ENCODE data around the gene PWWP2B. TPM values are rescaled to one million over a fixed set of nuclear protein-coding genes. Genes with fewer than 3 reads are reported as not detected.
A peak's percentile ranks its signal among the peaks of the same experiment; 100 is the strongest.

The PWWP2B gene
- total and polyA plus RNA-seq, 2 of the 13 experiments (the other 11 are each of a cell fraction or from before 2014, with no cell fraction given) = 2.3 to 4.7 TPM

DNA sequence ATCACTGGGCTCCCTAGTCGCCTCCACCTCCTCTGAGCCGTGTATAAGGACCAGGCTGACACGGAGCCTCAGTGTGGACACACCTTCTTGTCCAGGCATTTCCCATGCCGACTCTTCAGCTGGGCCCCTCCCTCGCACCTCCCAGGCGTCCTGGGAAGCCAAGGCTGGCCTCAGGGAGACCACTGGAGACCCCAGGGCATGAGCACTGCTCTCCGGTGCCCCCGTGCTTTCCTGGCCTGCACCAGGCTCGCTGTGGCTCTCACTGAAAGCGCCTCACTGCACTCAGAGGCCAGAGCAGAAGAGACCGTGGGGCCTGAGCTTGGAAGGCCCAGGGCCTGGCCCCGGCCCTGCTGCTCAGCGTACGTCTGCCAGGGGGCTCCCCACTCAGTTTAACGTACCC, 33.6 kb upstream of the PWWP2B start:
- in situ Hi-C loops (cut with HindIII; ENCODE audit: extremely low pct_ligation_motif_present, low pct_unique_long_range_greater_than_20kb) (no loop called here), intact Hi-C loops (cut with micrococcal nuclease; ENCODE audit: unreplicated experiment) (no loop called here)
- Histone ChIP-seq H3K9ac (ENCODE audit: insufficient read depth, low read depth, low read length) (no peak overlapping the region), H2AFZ (ENCODE audit: low read length) (no peak overlapping the region), H3K27ac (ENCODE audit: extremely low read length, insufficient read depth, low read length) (no peak overlapping the region), H4K20me1 (ENCODE audit: insufficient read depth, low read length) (no peaks in the 10 kb centered on the region; the same call in 1 of the 2 replicates), H3K4me3 (replicated peaks in 1 of 3; ENCODE audit: insufficient read depth in 1 of 3, low read depth in 2 of 3, low read length in 3 of 3) (no peak overlapping the region), H3K9me3 (ENCODE audit: low read length) (no peaks in the 10 kb centered on the region), H3K36me3 (replicated peaks in 1 of 2; ENCODE audit: control insufficient read depth in 1 of 2, insufficient read depth in 2 of 2, low read length in 2 of 2) (no peaks in the 10 kb centered on the region), H3K4me1 (ENCODE audit: insufficient read depth, low read length) (no peaks in the 10 kb centered on the region), H3K4me2 (ENCODE audit: low read depth, low read length) (no peak overlapping the region), H3K27me3 (ENCODE audit: control insufficient read depth in 1 of 2, insufficient read depth in 2 of 2, low read length in 2 of 2) (no peaks in the 10 kb centered on the region), H3K79me2 (ENCODE audit: insufficient read depth, low read length) (no peaks in the 10 kb centered on the region)
- peak; percentile 41 for ATAC-seq
- ChIA-PET CTCF (ENCODE audit: low intra/inter-chr PET ratio, low total read pairs) (no interaction called here), POLR2A (no interaction called here)
- DNase-seq (ENCODE audit: low spot score) = no peak
- 57% methylated on average over 13 of the region's 15 CpGs for WGBS (ENCODE audit: low lambda C conversion rate)
- no TSS peak for BruUV-seq (replicated peaks)
- no peak for FAIRE-seq
- TF ChIP-seq, protein P1, sequence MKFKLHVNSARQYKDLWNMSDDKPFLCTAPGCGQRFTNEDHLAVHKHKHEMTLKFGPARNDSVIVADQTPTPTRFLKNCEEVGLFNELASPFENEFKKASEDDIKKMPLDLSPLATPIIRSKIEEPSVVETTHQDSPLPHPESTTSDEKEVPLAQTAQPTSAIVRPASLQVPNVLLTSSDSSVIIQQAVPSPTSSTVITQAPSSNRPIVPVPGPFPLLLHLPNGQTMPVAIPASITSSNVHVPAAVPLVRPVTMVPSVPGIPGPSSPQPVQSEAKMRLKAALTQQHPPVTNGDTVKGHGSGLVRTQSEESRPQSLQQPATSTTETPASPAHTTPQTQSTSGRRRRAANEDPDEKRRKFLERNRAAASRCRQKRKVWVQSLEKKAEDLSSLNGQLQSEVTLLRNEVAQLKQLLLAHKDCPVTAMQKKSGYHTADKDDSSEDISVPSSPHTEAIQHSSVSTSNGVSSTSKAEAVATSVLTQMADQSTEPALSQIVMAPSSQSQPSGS (CRISPR knock-in tag; IDR thresholded peaks at IDR 0.05) = no peak
- TF ChIP-seq, protein P2, sequence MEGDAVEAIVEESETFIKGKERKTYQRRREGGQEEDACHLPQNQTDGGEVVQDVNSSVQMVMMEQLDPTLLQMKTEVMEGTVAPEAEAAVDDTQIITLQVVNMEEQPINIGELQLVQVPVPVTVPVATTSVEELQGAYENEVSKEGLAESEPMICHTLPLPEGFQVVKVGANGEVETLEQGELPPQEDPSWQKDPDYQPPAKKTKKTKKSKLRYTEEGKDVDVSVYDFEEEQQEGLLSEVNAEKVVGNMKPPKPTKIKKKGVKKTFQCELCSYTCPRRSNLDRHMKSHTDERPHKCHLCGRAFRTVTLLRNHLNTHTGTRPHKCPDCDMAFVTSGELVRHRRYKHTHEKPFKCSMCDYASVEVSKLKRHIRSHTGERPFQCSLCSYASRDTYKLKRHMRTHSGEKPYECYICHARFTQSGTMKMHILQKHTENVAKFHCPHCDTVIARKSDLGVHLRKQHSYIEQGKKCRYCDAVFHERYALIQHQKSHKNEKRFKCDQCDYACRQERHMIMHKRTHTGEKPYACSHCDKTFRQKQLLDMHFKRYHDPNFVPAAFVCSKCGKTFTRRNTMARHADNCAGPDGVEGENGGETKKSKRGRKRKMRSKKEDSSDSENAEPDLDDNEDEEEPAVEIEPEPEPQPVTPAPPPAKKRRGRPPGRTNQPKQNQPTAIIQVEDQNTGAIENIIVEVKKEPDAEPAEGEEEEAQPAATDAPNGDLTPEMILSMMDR (CRISPR knock-in tag; IDR thresholded peaks at IDR 0.05) = 0 out of 2 replicates have a peak, but pooled peaks have one; percentile 23
- no peak for TF ChIP-seq SKI (IDR thresholded peaks at IDR 0.05; ENCODE audit: partially characterized antibody)

DNA sequence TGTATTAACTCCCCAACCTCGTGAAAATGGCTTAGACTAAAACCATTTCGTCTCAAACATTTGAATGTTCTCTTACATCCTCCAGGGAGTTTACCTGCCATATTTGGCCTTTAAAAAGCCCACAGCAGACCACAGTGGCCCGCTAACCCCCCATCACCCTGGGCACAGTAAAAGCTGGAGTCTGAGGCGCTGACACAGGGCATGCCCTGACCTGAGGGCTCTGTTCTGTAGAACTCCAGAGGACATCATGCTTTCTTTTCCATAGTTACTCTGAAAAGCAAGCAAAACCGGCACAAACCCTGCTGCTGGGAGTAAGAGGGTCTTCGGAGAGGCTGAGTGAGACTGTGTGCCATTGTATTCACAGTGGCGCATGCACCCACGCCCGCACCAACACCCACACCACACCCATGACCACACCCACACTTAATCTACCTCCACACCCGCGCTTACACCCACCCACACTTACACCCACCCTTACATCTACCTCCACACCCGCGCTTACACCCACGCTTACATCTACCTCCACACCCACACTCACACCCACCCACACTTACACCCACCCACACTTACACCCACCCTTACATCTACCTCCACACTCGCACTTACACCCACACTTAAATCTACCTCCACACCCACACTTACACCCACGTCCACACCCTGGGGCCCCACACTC, 32.9 kb upstream of the PWWP2B start:
- in situ Hi-C loops (cut with HindIII; ENCODE audit: extremely low pct_ligation_motif_present, low pct_unique_long_range_greater_than_20kb) = no loop called here
- peak; percentile 45 for DNase-seq (ENCODE audit: low spot score)
- Histone ChIP-seq H3K4me2 (ENCODE audit: low read depth, low read length) (no peak overlapping the region), H3K4me1 (ENCODE audit: insufficient read depth, low read length) (no peaks in the 10 kb centered on the region), H3K9ac (ENCODE audit: insufficient read depth, low read depth, low read length) (no peak overlapping the region), H3K79me2 (ENCODE audit: insufficient read depth, low read length) (no peaks in the 10 kb centered on the region), H3K4me3 (replicated peaks in 1 of 3; ENCODE audit: insufficient read depth in 1 of 3, low read depth in 2 of 3, low read length in 3 of 3) (no peak overlapping the region), H2AFZ (ENCODE audit: low read length) (no peak overlapping the region), H3K27ac (ENCODE audit: extremely low read length, insufficient read depth, low read length) (no peak overlapping the region), H3K9me3 (ENCODE audit: low read length) (no peaks in the 10 kb centered on the region), H3K27me3 (ENCODE audit: control insufficient read depth in 1 of 2, insufficient read depth in 2 of 2, low read length in 2 of 2) (no peaks in the 10 kb centered on the region), H3K36me3 (replicated peaks in 1 of 2; ENCODE audit: control insufficient read depth in 1 of 2, insufficient read depth in 2 of 2, low read length in 2 of 2) (no peaks in the 10 kb centered on the region), H4K20me1 (ENCODE audit: insufficient read depth, low read length) (no peaks in the 10 kb centered on the region; the same call in 1 of the 2 replicates)
- POLR2A ChIA-PET = no interaction called here
- 52% methylated on average over 16 of the region's 16 CpGs for WGBS (ENCODE audit: low lambda C conversion rate)
- BruUV-seq (replicated peaks) = no TSS peak
- peak; percentile 82 for ATAC-seq
- CTCF ChIA-PET (ENCODE audit: low intra/inter-chr PET ratio, low total read pairs) = no interaction called here
- FAIRE-seq = peak; percentile 100
- intact Hi-C loops (cut with micrococcal nuclease; ENCODE audit: unreplicated experiment) = no loop called here
- TF ChIP-seq SNRNP70 (IDR thresholded peaks at IDR 0.05; ENCODE audit: low read depth, low read length) = no peak
- TF ChIP-seq HNRNPL (IDR thresholded peaks at IDR 0.05; ENCODE audit: low read depth, low read length) = peak; percentile 72; the same call in 1 of the 2 replicates
